SK-N-SH treated with all-trans-retinoic acid at 6 μM for 48 hours (cell line): Measurements from ENCODE around the gene GOT1.

ENCODE experiments used
- ATAC-seq: fragments of 200-7000 bp; cut with Tn5 transposase; 3 replicates; pipeline ENCODE4 v1.9.1; 2020; ENCODE audit warnings: mild to moderate bottlenecking, moderate library complexity
- ARNTL ChIP-seq: fragments of 450-650 bp; formaldehyde crosslinking; IDR thresholded peaks from 2 replicates; pipeline ENCODE4 v1.5.0; 2020; ENCODE audit warnings: low read depth, mild to moderate bottlenecking, moderate library complexity, borderline replicate concordance
- BACH2 ChIP-seq: fragments of 250-450 bp; sonication (Bioruptor Pico); IDR thresholded peaks from 2 replicates; pipeline ENCODE4 v1.9.0; 2021; ENCODE audit warnings: mild to moderate bottlenecking, borderline replicate concordance
- CREB5 ChIP-seq: fragments of 250-450 bp; sonication (Bioruptor Pico); IDR thresholded peaks from 2 replicates; pipeline ENCODE4 v1.5.1; 2020; ENCODE audit warnings: low read depth, mild to moderate bottlenecking, moderate library complexity
- CSDC2 ChIP-seq: fragments of 250-450 bp; sonication (Bioruptor Pico); IDR thresholded peaks from 2 replicates; pipeline ENCODE4 v1.5.0; 2020; ENCODE audit warnings: mild to moderate bottlenecking, moderate library complexity
- ESRRG ChIP-seq: fragments of 250-450 bp; sonication (Bioruptor Pico); IDR thresholded peaks from 2 replicates; pipeline ENCODE4 v1.6.1; 2021; ENCODE audit warnings: mild to moderate bottlenecking
- PATZ1 ChIP-seq: fragments of 250-450 bp; sonication (Bioruptor Pico); IDR thresholded peaks from 2 replicates; pipeline ENCODE4 v1.8.0; 2020; ENCODE audit warnings: mild to moderate bottlenecking, moderate library complexity, borderline replicate concordance
- POU6F1 ChIP-seq: fragments of 250-450 bp; sonication (Bioruptor Pico); IDR thresholded peaks from 2 replicates; pipeline ENCODE4 v1.8.0; 2021; ENCODE audit warnings: low read depth, mild to moderate bottlenecking, moderate library complexity, borderline replicate concordance
- PPARA ChIP-seq: fragments of 250-450 bp; sonication (Bioruptor Pico); IDR thresholded peaks from 2 replicates; pipeline ENCODE4 v1.5.0; 2020; ENCODE audit warnings: mild to moderate bottlenecking, borderline replicate concordance
- RARB ChIP-seq: fragments of 250-450 bp; sonication (Bioruptor Pico); IDR thresholded peaks from 2 replicates; pipeline ENCODE4 v1.8.0; 2021; ENCODE audit warnings: mild to moderate bottlenecking, moderate library complexity
- SNAI2 ChIP-seq: fragments of 250-450 bp; sonication (Bioruptor Pico); IDR thresholded peaks from 2 replicates; pipeline ENCODE4 v1.5.0; 2020; ENCODE audit warnings: mild to moderate bottlenecking, moderate library complexity
- TCF4 ChIP-seq: fragments of 250-450 bp; sonication (Bioruptor Pico); IDR thresholded peaks from 2 replicates; pipeline ENCODE4 v1.8.0; 2021; ENCODE audit warnings: mild to moderate bottlenecking, moderate library complexity, borderline replicate concordance
- TOX ChIP-seq: fragments of 250-450 bp; sonication (Bioruptor Pico); IDR thresholded peaks from 2 replicates; pipeline ENCODE4 v1.8.0; 2021; ENCODE audit warnings: mild to moderate bottlenecking, moderate library complexity, borderline replicate concordance
- TSHZ2 ChIP-seq: fragments of 250-450 bp; sonication (Bioruptor Pico); IDR thresholded peaks from 2 replicates; pipeline ENCODE4 v1.5.0; 2020; ENCODE audit warnings: mild to moderate bottlenecking, moderate library complexity
- ZC3H10 ChIP-seq: fragments of 250-450 bp; sonication (Bioruptor Pico); IDR thresholded peaks from 2 replicates; pipeline ENCODE4 v1.5.1; 2021; ENCODE audit warnings: mild to moderate bottlenecking, moderate library complexity
- ZFP3 ChIP-seq: fragments of 250-450 bp; sonication (Bioruptor Pico); IDR thresholded peaks from 2 replicates; pipeline ENCODE4 v1.5.0; 2020; ENCODE audit warnings: mild to moderate bottlenecking, moderate library complexity
- ZNF565 ChIP-seq: fragments of 450-650 bp; formaldehyde crosslinking; conservative IDR thresholded peaks from 2 replicates; pipeline ENCODE4 v1.5.0; 2020; ENCODE audit warnings: low read depth, mild to moderate bottlenecking, moderate library complexity
- ZNF70 ChIP-seq: fragments of 450-650 bp; formaldehyde crosslinking; IDR thresholded peaks from 2 replicates; pipeline ENCODE4 v1.5.0; 2020; ENCODE audit warnings: mild to moderate bottlenecking, moderate library complexity
- ZNF8 ChIP-seq: fragments of 450-650 bp; formaldehyde crosslinking; IDR thresholded peaks from 2 replicates; pipeline ENCODE4 v1.5.0; 2020; ENCODE audit warnings: mild to moderate bottlenecking, moderate library complexity

Gene GOT1

GRCh38 chr10:99451499-99451788 lies 21.0 kb upstream of the GOT1 start:
- TF ChIP-seq ZNF565 (CRISPR knock-in tag) (no peak), SNAI2 (no peak), TOX (CRISPR knock-in tag) (no peak), ZC3H10 (CRISPR knock-in tag) (no peak), ZNF70 (CRISPR knock-in tag) (no peak), TSHZ2 (no peak), ZFP3 (no peak), PATZ1 (CRISPR knock-in tag) (no peak), TCF4 (no peak), RARB (CRISPR knock-in tag) (no peak), PPARA (CRISPR knock-in tag) (no peak), BACH2 (no peak), ESRRG (no peak), POU6F1 (CRISPR knock-in tag) (no peak), ZNF8 (no peak)
- TF ChIP-seq, all 23 proteins: peak for 0
- ATAC-seq = no peak

- no peak for TF ChIP-seq CSDC2
- TF ChIP-seq TSHZ2 = no peak
- no peak for TF ChIP-seq ZC3H10 (CRISPR knock-in tag)
- TF ChIP-seq POU6F1 (CRISPR knock-in tag) = no peak
- TF ChIP-seq TOX (CRISPR knock-in tag) = no peak
- TF ChIP-seq CREB5 (CRISPR knock-in tag) = no peak
- TF ChIP-seq ZNF8 = no peak
- TF ChIP-seq BACH2 = no peak
- no peak for TF ChIP-seq SNAI2
- no peak for TF ChIP-seq ARNTL (CRISPR knock-in tag)
- no peak for TF ChIP-seq PPARA (CRISPR knock-in tag)
These were observed 20.4 kb upstream of the GOT1 start for GRCh38 chr10:99450624-99451498.

More at GRCh38 chr10:99450624-99451498, 20.4 kb upstream of the GOT1 start:
- no peak for ATAC-seq
